CD4-positive, alpha-beta T cell treated with Interleukin-15 for 1 hour (primary cell): ENCODE results near the gene APMAP.
A peak's percentile ranks its signal among the peaks of the same experiment; 100 is the strongest.

Experiments
- DNase-seq: peaks from one replicate; pipeline ENCODE4 v3.0.0-alpha.2; 2020

APMAP gene

GRCh38 chr20:24985802-24986201 lies 6.7 kb downstream of the APMAP start:
- DNase-seq: no peak

- no peak for DNase-seq
Measured at GRCh38 chr20:24984961-24985640, 7.5 kb downstream of the APMAP start.

- no peak for DNase-seq
Measured at GRCh38 chr20:24983896-24984295, 8.7 kb downstream of the APMAP start.

- peak; percentile 60 for DNase-seq
Measured at GRCh38 chr20:24981790-24982189, 10.8 kb downstream of the APMAP start.

- no peak for DNase-seq
Measured at GRCh38 chr20:24981282-24981681, 11.3 kb downstream of the APMAP start.

- DNase-seq: no peak
Measured at GRCh38 chr20:24980291-24981053, 12.1 kb downstream of the APMAP start.

GRCh38 chr20:24979036-24979960 lies 13.3 kb downstream of the APMAP start:
- no peak for DNase-seq

GRCh38 chr20:24978513-24978912 lies 14.0 kb downstream of the APMAP start:
- DNase-seq: no peak

GRCh38 chr20:24977797-24978196 lies 14.8 kb downstream of the APMAP start:
- DNase-seq: no peak

GRCh38 chr20:24977336-24977735 lies 15.2 kb downstream of the APMAP start:
- DNase-seq: peak; percentile 0

- no peak for DNase-seq
Measured at GRCh38 chr20:24972341-24972740, 20.2 kb downstream of the APMAP start.

- DNase-seq: no peak
Measured at GRCh38 chr20:24971376-24972101, 21.0 kb downstream of the APMAP start.

- DNase-seq: no peak
Measured at GRCh38 chr20:24970754-24971153, 21.8 kb downstream of the APMAP start.

- DNase-seq: no peak
Measured at GRCh38 chr20:24970030-24970553, 22.5 kb downstream of the APMAP start.

- no peak for DNase-seq
Measured at GRCh38 chr20:24969186-24970029, 23.1 kb downstream of the APMAP start.

GRCh38 chr20:24968278-24968800 lies 24.2 kb downstream of the APMAP start:
- DNase-seq: no peak

- DNase-seq: no peak
Measured at GRCh38 chr20:24966317-24967012, 26.1 kb downstream of the APMAP start.

- DNase-seq: no peak
Measured at GRCh38 chr20:24965065-24965919, 27.3 kb downstream of the APMAP start.

GRCh38 chr20:24964506-24964840 lies 28.1 kb downstream of the APMAP start:
- no peak for DNase-seq
